Measurements from ENCODE around the gene FMO2. TPM values are rescaled to one million over a fixed set of nuclear protein-coding genes. Genes with fewer than 3 reads are reported as not detected.

FMO2 gene
- total RNA-seq, 1 donor from 2014 or later, result not detected

- Mint-ChIP-seq H3K9me3 (no peaks in the 10 kb centered on the region), H3K27ac (ENCODE audit: unreplicated experiment) (no peak overlapping the region), H3K36me3 (ENCODE audit: low read depth) (no peaks in the 10 kb centered on the region), H3K27me3 (ENCODE audit: low read depth) (peaks cover 2% of the 10 kb centered on the region), H3K4me1 (no peaks in the 10 kb centered on the region), H3K4me3 (no peak overlapping the region)
- no peak for DNase-seq (ENCODE audit: low read depth, low spot score)
- no peak for TF ChIP-seq CTCF (conservative IDR thresholded peaks at IDR 0.05)
Observed at GRCh38 chr1:171258943-171259342, 73.8 kb downstream of the FMO2 start.

Other genes with a start within 250 kb of the FMO2 start
- gene MROH9, start 249.8 kb upstream of the FMO2 start, total RNA-seq, result not detected in 2 replicates
- gene FMO3, start 94.4 kb upstream of the FMO2 start, total RNA-seq, result not detected in 2 replicates
- not detected in 2 replicates for gene FMO1, start 63.2 kb downstream of the FMO2 start, total RNA-seq
- 0.77 and 0.86 TPM in 2 replicates for gene FMO4, start 128.9 kb downstream of the FMO2 start, total RNA-seq

Measured in neural crest cell (in vitro differentiated cells).